Neural cell (in vitro differentiated cells): Measurements from ENCODE around the gene RALGDS.

Experiments used
- CTCF ChIP-seq: fragments of 450-650 bp; IDR thresholded peaks from 2 replicates; pipeline ENCODE4 v1.5.1; 2014; ENCODE audit warnings: antibody characterized with exemption, mild to moderate bottlenecking, moderate library complexity; ENCODE audit not compliant: poor library complexity, severe bottlenecking
- EZH2 ChIP-seq: fragments of 200-600, 300-800 bp; shearing (Covaris generic), sonication (generic); IDR thresholded peaks from 2 replicates; pipeline ENCODE4 v1.6.1; 2014; ENCODE audit warnings: antibody characterized with exemption, low read length, borderline replicate concordance, mild to moderate bottlenecking; ENCODE audit not compliant: insufficient read depth, poor library complexity, severe bottlenecking
- REST ChIP-seq: IDR thresholded peaks from 2 replicates; pipeline ENCODE4 v1.6.1; 2012; ENCODE audit warnings: borderline replicate concordance

GRCh38 chr9:133057553-133057952 lies 63.5 kb downstream of the RALGDS start:
- TF ChIP-seq CTCF (no peak), REST (no peak), EZH2 (no peak)
